Measurements from ENCODE around the gene PRKAB2. TPM values are rescaled to one million over a fixed set of nuclear protein-coding genes. Genes with fewer than 3 reads are reported as not detected.

Gene PRKAB2
- total and polyA plus RNA-seq, 2 of the 13 experiments (the other 11 are each of a cell fraction or from before 2014, with no cell fraction given), result 44.0 to 118 TPM

- TF ChIP-seq REL (CRISPR knock-in tag; conservative IDR thresholded peaks at IDR 0.05) (no peak), ZNF124 (CRISPR knock-in tag; IDR thresholded peaks at IDR 0.05) (no peak), ZNF598 (CRISPR knock-in tag; IDR thresholded peaks at IDR 0.05; ENCODE audit: borderline replicate concordance) (no peak), SMAD9 (CRISPR knock-in tag; IDR thresholded peaks at IDR 0.05) (no peak), ZNF761 (CRISPR knock-in tag; conservative IDR thresholded peaks at IDR 0.05) (no peak), MTA1 (CRISPR knock-in tag; IDR thresholded peaks at IDR 0.05; ENCODE audit: borderline replicate concordance) (no peak), ZNF772 (CRISPR knock-in tag; IDR thresholded peaks at IDR 0.05) (no peak), CEBPB (IDR thresholded peaks at IDR 0.05; ENCODE audit: borderline replicate concordance, low read depth, low read length) (peak; percentile 87; the same call in 1 of the 2 replicates), EP300 (IDR thresholded peaks at IDR 0.05; ENCODE audit: low read depth in 2 of 2, low read length in 2 of 2) (peak in 1 of 2 experiments; percentile 6; a peak in 1 of 4 replicates), EP300 (CRISPR knock-in tag; IDR thresholded peaks at IDR 0.05; ENCODE audit: borderline replicate concordance) (no peak), ZNF432 (CRISPR knock-in tag; IDR thresholded peaks at IDR 0.05; ENCODE audit: borderline replicate concordance) (no peak), YEATS4 (CRISPR knock-in tag; IDR thresholded peaks at IDR 0.05; ENCODE audit: borderline replicate concordance) (no peak), DR1 (CRISPR knock-in tag; IDR thresholded peaks at IDR 0.05) (no peak), PHB2 (IDR thresholded peaks at IDR 0.05; ENCODE audit: partially characterized antibody) (no peak), SIN3B (IDR thresholded peaks at IDR 0.05; ENCODE audit: low read length) (no peak), HNF1B (CRISPR knock-in tag; IDR thresholded peaks at IDR 0.05) (no peak), PHF20 (CRISPR knock-in tag; IDR thresholded peaks at IDR 0.05) (no peak), ZNF430 (CRISPR knock-in tag; IDR thresholded peaks at IDR 0.05) (no peak), FOSL1 (CRISPR knock-in tag; IDR thresholded peaks at IDR 0.05; ENCODE audit: borderline replicate concordance) (no peak), TOE1 (CRISPR knock-in tag; IDR thresholded peaks at IDR 0.05) (no peak), ZNF644 (CRISPR knock-in tag; IDR thresholded peaks at IDR 0.05; ENCODE audit: low read depth) (no peak), SRSF9 (IDR thresholded peaks at IDR 0.05; ENCODE audit: borderline replicate concordance, insufficient read depth, low read depth, low read length, poor library complexity, severe bottlenecking) (no peak), ZNF572 (CRISPR knock-in tag; IDR thresholded peaks at IDR 0.05) (no peak), SALL1 (CRISPR knock-in tag; IDR thresholded peaks at IDR 0.05) (no peak), ZNF768 (CRISPR knock-in tag; IDR thresholded peaks at IDR 0.05) (no peak), HMG20B (CRISPR knock-in tag; conservative IDR thresholded peaks at IDR 0.05) (no peak), SRSF4 (IDR thresholded peaks at IDR 0.05; ENCODE audit: low read depth, low read length, poor library complexity, severe bottlenecking) (no peak), GTF2F1 (IDR thresholded peaks at IDR 0.05; ENCODE audit: low read length) (no peak), ZFP37 (CRISPR knock-in tag; IDR thresholded peaks at IDR 0.05; ENCODE audit: borderline replicate concordance) (no peak)
- TF ChIP-seq, protein P1, sequence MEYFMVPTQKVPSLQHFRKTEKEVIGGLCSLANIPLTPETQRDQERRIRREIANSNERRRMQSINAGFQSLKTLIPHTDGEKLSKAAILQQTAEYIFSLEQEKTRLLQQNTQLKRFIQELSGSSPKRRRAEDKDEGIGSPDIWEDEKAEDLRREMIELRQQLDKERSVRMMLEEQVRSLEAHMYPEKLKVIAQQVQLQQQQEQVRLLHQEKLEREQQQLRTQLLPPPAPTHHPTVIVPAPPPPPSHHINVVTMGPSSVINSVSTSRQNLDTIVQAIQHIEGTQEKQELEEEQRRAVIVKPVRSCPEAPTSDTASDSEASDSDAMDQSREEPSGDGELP (IDR thresholded peaks at IDR 0.05; ENCODE audit: borderline replicate concordance, low read depth), result peak; percentile 44; the same call in 1 of the 2 replicates
- TF ChIP-seq, protein P2, sequence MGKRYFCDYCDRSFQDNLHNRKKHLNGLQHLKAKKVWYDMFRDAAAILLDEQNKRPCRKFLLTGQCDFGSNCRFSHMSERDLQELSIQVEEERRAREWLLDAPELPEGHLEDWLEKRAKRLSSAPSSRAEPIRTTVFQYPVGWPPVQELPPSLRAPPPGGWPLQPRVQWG (CRISPR knock-in tag; IDR thresholded peaks at IDR 0.05; ENCODE audit: borderline replicate concordance, low read depth), result no peak
Observed at GRCh38 chr1:147110872-147111271, 61.4 kb downstream of the PRKAB2 start (continued).
